Upper lobe of right lung (tissue), 1 donor: ENCODE results near the gene DZIP1. TPM values are rescaled to one million over a fixed set of nuclear protein-coding genes. Genes with fewer than 3 reads are reported as not detected.

Experiments
- ATAC-seq: fragments of 200-7000 bp; cut with Tn5 transposase; one replicate; pipeline ENCODE4 v1.9.1; 2020; ENCODE audit warnings: mild to moderate bottlenecking, moderate library complexity
- DNase-seq: peaks from one replicate; pipeline ENCODE4 v3.0.0-alpha.2; 2020
- H3K27ac ChIP-seq: fragments of 200-600 bp; one replicate; pipeline ENCODE4 v1.8.0; 2022
- H3K27me3 ChIP-seq: fragments of 200-600 bp; one replicate; pipeline ENCODE4 v1.8.0; 2022; ENCODE audit warnings: mild to moderate bottlenecking
- H3K36me3 ChIP-seq: fragments of 200-600 bp; one replicate; pipeline ENCODE4 v1.8.0; 2022
- H3K4me1 ChIP-seq: fragments of 200-600 bp; one replicate; pipeline ENCODE4 v1.8.0; 2022
- H3K4me3 ChIP-seq: fragments of 200-600 bp; one replicate; pipeline ENCODE4 v1.8.0; 2022; ENCODE audit warnings: mild to moderate bottlenecking
- H3K9me3 ChIP-seq: fragments of 200-600 bp; one replicate; pipeline ENCODE4 v1.8.0; 2022
- CTCF ChIP-seq: fragments of 200-600 bp; IDR thresholded peaks from one replicate; pipeline ENCODE4 v1.8.0; 2022; ENCODE audit warnings: antibody characterized with exemption
- intact Hi-C: fragments of 100-400 bp; cut with DNase I; formaldehyde crosslinking; loops from one replicate; pipeline ENCODE4 v1.11.0; 2022
- total RNA-seq: library from RNA; stranded (reverse); fragmentation: NEBNext Ultra II Directional; extraction: Animal tissue kit (Norgen Biotek cat#: 25700); gene quantifications from one replicate; pipeline ENCODE4 v1.2.1, GENCODE V29; 2021
- donor health status: DM: no; HTN: yes; CAD: no; lungs with severe emphysema.

DZIP1 gene
- total RNA-seq, 1 donor from 2014 or later: 7.1 TPM

DNA sequence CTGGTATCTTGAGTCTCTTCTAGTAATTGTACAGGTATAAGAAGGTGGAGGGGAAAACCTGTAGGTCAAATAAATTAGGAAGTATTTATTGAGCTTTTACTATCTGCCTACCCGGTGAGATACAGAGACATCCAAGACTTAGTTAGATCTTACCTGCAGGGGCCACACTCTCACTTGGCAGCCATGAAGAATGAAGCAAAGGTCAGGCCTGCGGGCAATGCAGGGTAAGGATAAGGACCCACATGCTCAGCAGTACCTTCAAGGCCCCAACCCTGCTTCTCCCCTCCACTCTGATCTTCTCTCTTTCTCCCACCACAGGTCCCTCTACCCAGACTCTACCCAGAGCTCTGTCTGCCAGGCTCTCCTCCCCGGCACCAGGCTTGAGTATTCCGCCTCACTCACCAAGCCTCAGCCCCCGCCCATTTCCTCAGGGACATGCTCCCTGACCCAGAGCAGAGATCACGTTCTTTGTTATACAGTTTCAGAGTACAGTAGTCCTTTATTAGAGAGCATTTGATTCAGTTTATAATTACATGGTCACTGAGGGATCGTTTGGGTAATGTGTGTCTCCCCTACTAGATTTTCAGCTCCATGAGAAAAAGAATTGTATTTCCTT, 110.9 kb downstream of the DZIP1 start:
- Histone ChIP-seq H3K4me1 (no peaks in the 10 kb centered on the region), H3K27me3 (no peaks in the 10 kb centered on the region), H3K36me3 (no peaks in the 10 kb centered on the region), H3K4me3 (no peak overlapping the region), H3K9me3 (no peaks in the 10 kb centered on the region), H3K27ac (no peak overlapping the region)
- no peak for TF ChIP-seq CTCF
- ATAC-seq: no peak
- DNase-seq: no peak
- intact Hi-C loops: no loop called here

DNA sequence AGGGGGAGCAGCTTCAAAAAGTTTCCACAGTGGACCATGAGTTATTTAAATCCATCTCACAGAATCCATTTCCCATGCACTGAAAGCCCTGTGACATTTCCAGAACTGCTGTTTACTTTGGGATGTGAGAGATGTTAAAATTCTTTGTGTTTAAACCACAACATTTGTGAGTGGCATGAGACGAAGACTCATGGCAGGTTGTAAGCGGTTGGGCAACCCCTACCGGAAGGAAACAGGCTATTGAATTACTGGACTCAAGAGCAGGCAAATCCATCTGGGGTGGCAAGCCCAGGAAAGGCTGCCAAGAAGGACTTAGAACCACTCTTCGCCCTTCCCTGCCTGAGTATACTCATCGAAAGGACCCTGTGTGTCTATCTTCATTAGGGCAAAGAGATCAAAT, 114.3 kb downstream of the DZIP1 start:
- DNase-seq: no peak
- Histone ChIP-seq H3K9me3 (no peaks in the 10 kb centered on the region), H3K4me1 (no peaks in the 10 kb centered on the region), H3K27ac (no peak overlapping the region), H3K4me3 (no peak overlapping the region), H3K36me3 (no peaks in the 10 kb centered on the region), H3K27me3 (no peaks in the 10 kb centered on the region)
- ATAC-seq: peak; percentile 95
- no peak for TF ChIP-seq CTCF
- intact Hi-C loops: no loop called here

Other genes with a start within 250 kb of the DZIP1 start
- gene CLDN10, start 92.0 kb downstream of the DZIP1 start, total RNA-seq: 2.2 TPM
- 67.9 TPM for gene DNAJC3, start 32.4 kb upstream of the DZIP1 start, total RNA-seq